ENCODE data around the gene MS4A2.

The MS4A2 gene

GRCh38 chr11:60077216-60077817 lies 11.1 kb upstream of the MS4A2 start:
- H3K9ac ChIP-seq = no peak overlapping the region
- H3K4me1 ChIP-seq = no peaks in the 10 kb centered on the region
- no peak overlapping the region for H3K4me2 ChIP-seq (ENCODE audit: low read length)
- no peaks in the 10 kb centered on the region for H3K27me3 ChIP-seq (ENCODE audit: control insufficient read depth, insufficient read depth, low read length)
- no peak overlapping the region for H3K4me3 ChIP-seq (ENCODE audit: low read depth, low read length)
- no peak overlapping the region for H3K27ac ChIP-seq
- H3K36me3 ChIP-seq (ENCODE audit: control insufficient read depth, insufficient read depth, low read length) = no peaks in the 10 kb centered on the region
- no peaks in the 10 kb centered on the region for H3K9me3 ChIP-seq (ENCODE audit: control insufficient read depth, low read length)
- H3K79me2 ChIP-seq = no peaks in the 10 kb centered on the region
- TF ChIP-seq CTCF (IDR thresholded peaks at IDR 0.05) = no peak
- no peak overlapping the region for H2AFZ ChIP-seq

GRCh38 chr11:60077981-60078380 lies 10.5 kb upstream of the MS4A2 start:
- no peak for TF ChIP-seq CTCF (IDR thresholded peaks at IDR 0.05)
- no peak overlapping the region for H2AFZ ChIP-seq
- no peak overlapping the region for H3K4me3 ChIP-seq (ENCODE audit: low read depth, low read length)
- no peaks in the 10 kb centered on the region for H3K9me3 ChIP-seq (ENCODE audit: control insufficient read depth, low read length)
- no peaks in the 10 kb centered on the region for H3K36me3 ChIP-seq (ENCODE audit: control insufficient read depth, insufficient read depth, low read length)
- H3K79me2 ChIP-seq = no peaks in the 10 kb centered on the region
- H3K4me2 ChIP-seq (ENCODE audit: low read length) = no peak overlapping the region
- no peak overlapping the region for H3K9ac ChIP-seq
- no peaks in the 10 kb centered on the region for H3K27me3 ChIP-seq (ENCODE audit: control insufficient read depth, insufficient read depth, low read length)
- no peak overlapping the region for H3K27ac ChIP-seq
- H3K4me1 ChIP-seq = no peaks in the 10 kb centered on the region

GRCh38 chr11:60078745-60079144 lies 9.7 kb upstream of the MS4A2 start:
- Histone ChIP-seq H3K9me3 (ENCODE audit: control insufficient read depth, low read length) (no peaks in the 10 kb centered on the region), H3K27ac (no peak overlapping the region), H3K9ac (no peak overlapping the region), H3K36me3 (ENCODE audit: control insufficient read depth, insufficient read depth, low read length) (no peaks in the 10 kb centered on the region), H2AFZ (no peak overlapping the region), H3K79me2 (no peaks in the 10 kb centered on the region), H3K4me3 (ENCODE audit: low read depth, low read length) (no peak overlapping the region), H3K4me2 (ENCODE audit: low read length) (no peak overlapping the region), H3K4me1 (no peaks in the 10 kb centered on the region), H3K27me3 (ENCODE audit: control insufficient read depth, insufficient read depth, low read length) (no peaks in the 10 kb centered on the region)
- no peak for TF ChIP-seq CTCF (IDR thresholded peaks at IDR 0.05)

- no peaks in the 10 kb centered on the region for H3K79me2 ChIP-seq
- H3K4me1 ChIP-seq = no peaks in the 10 kb centered on the region
- no peaks in the 10 kb centered on the region for H3K27me3 ChIP-seq (ENCODE audit: control insufficient read depth, insufficient read depth, low read length)
- no peak for TF ChIP-seq CTCF (IDR thresholded peaks at IDR 0.05)
- no peaks in the 10 kb centered on the region for H3K36me3 ChIP-seq (ENCODE audit: control insufficient read depth, insufficient read depth, low read length)
- H2AFZ ChIP-seq = no peak overlapping the region
- H3K9me3 ChIP-seq (ENCODE audit: control insufficient read depth, low read length) = no peaks in the 10 kb centered on the region
- H3K4me3 ChIP-seq (ENCODE audit: low read depth, low read length) = no peak overlapping the region
- no peak overlapping the region for H3K4me2 ChIP-seq (ENCODE audit: low read length)
- H3K27ac ChIP-seq = no peak overlapping the region
- no peak overlapping the region for H3K9ac ChIP-seq
Measured at GRCh38 chr11:60080535-60080934, 7.9 kb upstream of the MS4A2 start.

GRCh38 chr11:60084631-60085273 lies 3.7 kb upstream of the MS4A2 start:
- Histone ChIP-seq H3K27ac (no peak overlapping the region), H3K4me3 (ENCODE audit: low read depth, low read length) (no peak overlapping the region), H3K27me3 (ENCODE audit: control insufficient read depth, insufficient read depth, low read length) (no peaks in the 10 kb centered on the region), H3K79me2 (no peaks in the 10 kb centered on the region), H3K9ac (no peak overlapping the region), H3K4me1 (no peaks in the 10 kb centered on the region), H3K4me2 (ENCODE audit: low read length) (no peak overlapping the region), H3K36me3 (ENCODE audit: control insufficient read depth, insufficient read depth, low read length) (no peaks in the 10 kb centered on the region), H3K9me3 (ENCODE audit: control insufficient read depth, low read length) (no peaks in the 10 kb centered on the region), H2AFZ (no peak overlapping the region)
- TF ChIP-seq CTCF (IDR thresholded peaks at IDR 0.05) = no peak
